ENCODE results near the gene KRTAP4-4.
"Not testable (repeated sequence)": the region's sequence is repeated elsewhere in the genome, so short reads cannot be mapped to it uniquely, and the experiment has no call there.

The KRTAP4-4 gene

GRCh38 chr17:41139865-41140264 is 20.7 kb downstream of the KRTAP4-4 start:
- peaks cover 28 to 43% of the 10 kb centered on the region in 2 donors for H3K9me3 Mint-ChIP-seq
- H3K36me3 Mint-ChIP-seq: peaks cover 16 to 52% of the 10 kb centered on the region in 2 donors
- not testable (repeated sequence) for H3K4me3 Mint-ChIP-seq; H3K4me1 Mint-ChIP-seq; DNase-seq; ATAC-seq (replicated peaks); H3K27ac Mint-ChIP-seq; H3K27me3 Mint-ChIP-seq

- ATAC-seq (replicated peaks): no peak
- H3K4me1 Mint-ChIP-seq: peaks cover 14 to 27% of the 10 kb centered on the region in 2 donors
- H3K27ac Mint-ChIP-seq: peak overlapping the region; percentile 69
- no peaks in the 10 kb centered on the region for H3K27me3 Mint-ChIP-seq
- DNase-seq: no peak
- H3K9me3 Mint-ChIP-seq: peaks cover 7 to 14% of the 10 kb centered on the region in 2 donors
- peaks cover 0 to 14% of the 10 kb centered on the region in 2 donors for H3K36me3 Mint-ChIP-seq
- H3K4me3 Mint-ChIP-seq: no peak overlapping the region
These were observed 26.4 kb downstream of the KRTAP4-4 start for GRCh38 chr17:41133880-41134735.

- DNase-seq: no peak
- peak; percentile 99 to 100 for ATAC-seq (replicated peaks)
- Mint-ChIP-seq H3K9me3 (peaks cover 2 to 5% of the 10 kb centered on the region in 2 donors), H3K27ac (peak overlapping the region; percentile 48), H3K4me1 (peaks cover 20 to 32% of the 10 kb centered on the region in 2 donors), H3K27me3 (no peaks in the 10 kb centered on the region), H3K4me3 (peak overlapping the region in 1 of 2 donors; percentile 7), H3K36me3 (peaks cover 0 to 1% of the 10 kb centered on the region in 2 donors)
These were observed 28.6 kb downstream of the KRTAP4-4 start for GRCh38 chr17:41131979-41132378.

- Mint-ChIP-seq H3K4me3 (no peak overlapping the region), H3K9me3 (peaks cover 2 to 5% of the 10 kb centered on the region in 2 donors), H3K27ac (no peak overlapping the region), H3K4me1 (peaks cover 33 to 53% of the 10 kb centered on the region in 2 donors), H3K27me3 (no peaks in the 10 kb centered on the region), H3K36me3 (peaks cover 0 to 8% of the 10 kb centered on the region in 2 donors)
- ATAC-seq (replicated peaks) (no peak), DNase-seq (no peak)
These were observed 33.2 kb downstream of the KRTAP4-4 start for GRCh38 chr17:41127371-41127770.

GRCh38 chr17:41126412-41126811 is 34.1 kb downstream of the KRTAP4-4 start:
- peaks cover 27 to 43% of the 10 kb centered on the region in 2 donors for H3K4me1 Mint-ChIP-seq
- DNase-seq: no peak

GRCh38 chr17:41125064-41125463 is 35.5 kb downstream of the KRTAP4-4 start:
- ATAC-seq (replicated peaks): no peak
- H3K27ac Mint-ChIP-seq: no peak overlapping the region
- H3K27me3 Mint-ChIP-seq: no peaks in the 10 kb centered on the region

More at GRCh38 chr17:41126412-41126811, 34.1 kb downstream of the KRTAP4-4 start:
- ATAC-seq (replicated peaks): no peak
- Mint-ChIP-seq H3K36me3 (peaks cover 0 to 9% of the 10 kb centered on the region in 2 donors), H3K4me3 (no peak overlapping the region), H3K27ac (no peak overlapping the region), H3K27me3 (no peaks in the 10 kb centered on the region), H3K9me3 (peaks cover 3 to 7% of the 10 kb centered on the region in 2 donors)

GRCh38 chr17:41123991-41124371 is 36.6 kb downstream of the KRTAP4-4 start, which contains the start of gene KRTAP4-12:
Gene KRTAP4-12 (minus strand): TSS chr17:41124182. CDS start chr17:41124122, 60 bp downstream.
- not testable (repeated sequence) for H3K9me3 Mint-ChIP-seq, H3K36me3 Mint-ChIP-seq, DNase-seq, H3K27me3 Mint-ChIP-seq
- peak; percentile 27 to 43 for ATAC-seq (replicated peaks)
- Mint-ChIP-seq H3K4me3 (peak within 1 kb of the TSS; percentile 17 to 55), H3K27ac (peak within 1 kb of the TSS; percentile 76), H3K4me1 (peaks cover 29 to 46% of the 10 kb centered on the region in 2 donors)

More at GRCh38 chr17:41125064-41125463, 35.5 kb downstream of the KRTAP4-4 start:
- Mint-ChIP-seq H3K36me3 (peaks cover 0 to 9% of the 10 kb centered on the region in 2 donors), H3K9me3 (peaks cover 3 to 7% of the 10 kb centered on the region in 2 donors), H3K4me3 (no peak overlapping the region), H3K4me1 (peaks cover 26 to 41% of the 10 kb centered on the region in 2 donors)
- no peak for DNase-seq

- Mint-ChIP-seq H3K27ac (peak overlapping the region; percentile 76), H3K4me1 (peaks cover 28 to 51% of the 10 kb centered on the region in 2 donors), H3K4me3 (peak overlapping the region; percentile 12 to 55)
- not testable (repeated sequence) for H3K9me3 Mint-ChIP-seq, H3K36me3 Mint-ChIP-seq, H3K27me3 Mint-ChIP-seq, DNase-seq
- ATAC-seq (replicated peaks): peak in 1 of 2 donors; percentile 46
These were observed 37.1 kb downstream of the KRTAP4-4 start for GRCh38 chr17:41123292-41123990.

- Mint-ChIP-seq H3K4me3 (no peak overlapping the region), H3K9me3 (peaks cover 3 to 7% of the 10 kb centered on the region in 2 donors), H3K4me1 (peaks cover 34 to 63% of the 10 kb centered on the region in 2 donors), H3K27me3 (no peaks in the 10 kb centered on the region), H3K36me3 (peaks cover 0 to 9% of the 10 kb centered on the region in 2 donors), H3K27ac (no peak overlapping the region)
- DNase-seq (no peak), ATAC-seq (replicated peaks) (no peak)
These were observed 38.8 kb downstream of the KRTAP4-4 start for GRCh38 chr17:41121742-41122141.

- not testable (repeated sequence) for H3K36me3 Mint-ChIP-seq, H3K27me3 Mint-ChIP-seq, DNase-seq, H3K9me3 Mint-ChIP-seq
- Mint-ChIP-seq H3K4me1 (peaks cover 44 to 74% of the 10 kb centered on the region in 2 donors), H3K27ac (peak overlapping the region; percentile 88), H3K4me3 (peak overlapping the region; percentile 57 to 69)
- peak; percentile 75 to 78 for ATAC-seq (replicated peaks)
These were observed 40.6 kb downstream of the KRTAP4-4 start for GRCh38 chr17:41119696-41120690.

GRCh38 chr17:41118721-41119120 is 41.8 kb downstream of the KRTAP4-4 start:
- H3K27me3 Mint-ChIP-seq: no peaks in the 10 kb centered on the region
- ATAC-seq (replicated peaks): no peak
- peaks cover 37 to 62% of the 10 kb centered on the region in 2 donors for H3K4me1 Mint-ChIP-seq
- peaks cover 3 to 4% of the 10 kb centered on the region in 2 donors for H3K9me3 Mint-ChIP-seq
- no peak overlapping the region for H3K4me3 Mint-ChIP-seq
- H3K27ac Mint-ChIP-seq: no peak overlapping the region
- DNase-seq: no peak
- H3K36me3 Mint-ChIP-seq: peaks cover 0 to 15% of the 10 kb centered on the region in 2 donors

- H3K4me3 Mint-ChIP-seq: not testable (repeated sequence)
These were observed 42.6 kb downstream of the KRTAP4-4 start, which contains the start of gene KRTAP4-11 for GRCh38 chr17:41117846-41118386. Gene KRTAP4-11 (minus strand): TSS chr17:41118373. CDS start chr17:41118315, 58 bp downstream.

GRCh38 chr17:41116297-41116696 is 44.3 kb downstream of the KRTAP4-4 start:
- peaks cover 0 to 2% of the 10 kb centered on the region in 2 donors for H3K9me3 Mint-ChIP-seq
- H3K27me3 Mint-ChIP-seq: no peaks in the 10 kb centered on the region
- peaks cover 29 to 52% of the 10 kb centered on the region in 2 donors for H3K4me1 Mint-ChIP-seq
- DNase-seq: peak; percentile 24
- H3K4me3 Mint-ChIP-seq: peak overlapping the region in 1 of 2 donors; percentile 28
- ATAC-seq (replicated peaks): peak; percentile 78 to 85
- H3K27ac Mint-ChIP-seq: peak overlapping the region; percentile 53
- H3K36me3 Mint-ChIP-seq: peaks cover 5 to 7% of the 10 kb centered on the region in 2 donors

More at GRCh38 chr17:41117846-41118386, 42.6 kb downstream of the KRTAP4-4 start, which contains the start of gene KRTAP4-11:
- H3K9me3 Mint-ChIP-seq; ATAC-seq (replicated peaks); H3K36me3 Mint-ChIP-seq; H3K27ac Mint-ChIP-seq; H3K27me3 Mint-ChIP-seq; DNase-seq: not testable (repeated sequence)
- peaks cover 31 to 54% of the 10 kb centered on the region in 2 donors for H3K4me1 Mint-ChIP-seq
